ENCODE measurements around the gene MMP7.

The MMP7 gene

GRCh38 chr11:102493524-102493923 is 37.0 kb downstream of the MMP7 start:
- Histone ChIP-seq H3K4me1 (ENCODE audit: insufficient read depth, low read length, severe bottlenecking) (peaks cover 45% of the 10 kb centered on the region), H3F3A (ENCODE audit: insufficient read depth, low read length) (no peaks in the 10 kb centered on the region), H4K20me1 (ENCODE audit: insufficient read depth, low read length) (no peaks in the 10 kb centered on the region), H3K36me3 (ENCODE audit: insufficient read depth, low read length) (no peaks in the 10 kb centered on the region), H3K79me2 (ENCODE audit: insufficient read depth, low read length) (no peaks in the 10 kb centered on the region), H3K4me3 (ENCODE audit: low read depth, low read length, poor library complexity, severe bottlenecking) (no peak overlapping the region), H3K9me2 (ENCODE audit: low read depth, low read length) (no peaks in the 10 kb centered on the region), H3K4me2 (ENCODE audit: low read length) (no peak overlapping the region), H3K9ac (ENCODE audit: low read length) (no peak overlapping the region), H3K9me3 (ENCODE audit: low read length) (no peaks in the 10 kb centered on the region), H2AFZ (ENCODE audit: low read length) (no peak overlapping the region), H3K27ac (ENCODE audit: low read depth, low read length, poor library complexity, severe bottlenecking) (no peak overlapping the region), H3K27me3 (ENCODE audit: insufficient read depth, low read length) (no peaks in the 10 kb centered on the region)
- TF ChIP-seq EZH2 (IDR thresholded peaks at IDR 0.05; ENCODE audit: borderline replicate concordance, low read length) (no peak), CTCF (IDR thresholded peaks at IDR 0.05; ENCODE audit: low read length) (no peak)

- Histone ChIP-seq H3K4me3 (ENCODE audit: low read depth, low read length, poor library complexity, severe bottlenecking) (no peak overlapping the region), H2AFZ (ENCODE audit: low read length) (no peak overlapping the region), H3K36me3 (ENCODE audit: insufficient read depth, low read length) (no peaks in the 10 kb centered on the region), H3K9ac (ENCODE audit: low read length) (no peak overlapping the region), H3K27me3 (ENCODE audit: insufficient read depth, low read length) (no peaks in the 10 kb centered on the region), H3K79me2 (ENCODE audit: insufficient read depth, low read length) (no peaks in the 10 kb centered on the region), H3F3A (ENCODE audit: insufficient read depth, low read length) (no peaks in the 10 kb centered on the region), H3K4me2 (ENCODE audit: low read length) (no peak overlapping the region), H4K20me1 (ENCODE audit: insufficient read depth, low read length) (no peaks in the 10 kb centered on the region), H3K27ac (ENCODE audit: low read depth, low read length, poor library complexity, severe bottlenecking) (no peak overlapping the region), H3K4me1 (ENCODE audit: insufficient read depth, low read length, severe bottlenecking) (peaks cover 53% of the 10 kb centered on the region), H3K9me2 (ENCODE audit: low read depth, low read length) (no peaks in the 10 kb centered on the region), H3K9me3 (ENCODE audit: low read length) (no peaks in the 10 kb centered on the region)
- TF ChIP-seq EZH2 (IDR thresholded peaks at IDR 0.05; ENCODE audit: borderline replicate concordance, low read length): no peak
- no peak for TF ChIP-seq CTCF (IDR thresholded peaks at IDR 0.05; ENCODE audit: low read length)
Observed at GRCh38 chr11:102491969-102492368, 38.6 kb downstream of the MMP7 start.

GRCh38 chr11:102489186-102490145 is 41.1 kb downstream of the MMP7 start:
- Histone ChIP-seq H3K4me1 (ENCODE audit: insufficient read depth, low read length, severe bottlenecking) (peaks cover 38% of the 10 kb centered on the region), H3K9me3 (ENCODE audit: low read length) (no peaks in the 10 kb centered on the region), H3F3A (ENCODE audit: insufficient read depth, low read length) (no peaks in the 10 kb centered on the region), H3K79me2 (ENCODE audit: insufficient read depth, low read length) (no peaks in the 10 kb centered on the region), H3K27ac (ENCODE audit: low read depth, low read length, poor library complexity, severe bottlenecking) (peak overlapping the region; percentile 4), H3K4me3 (ENCODE audit: low read depth, low read length, poor library complexity, severe bottlenecking) (no peak overlapping the region), H3K9me2 (ENCODE audit: low read depth, low read length) (no peaks in the 10 kb centered on the region), H4K20me1 (ENCODE audit: insufficient read depth, low read length) (no peaks in the 10 kb centered on the region), H3K27me3 (ENCODE audit: insufficient read depth, low read length) (no peaks in the 10 kb centered on the region), H2AFZ (ENCODE audit: low read length) (no peak overlapping the region), H3K36me3 (ENCODE audit: insufficient read depth, low read length) (no peaks in the 10 kb centered on the region), H3K9ac (ENCODE audit: low read length) (no peak overlapping the region), H3K4me2 (ENCODE audit: low read length) (no peak overlapping the region)
- TF ChIP-seq CTCF (IDR thresholded peaks at IDR 0.05; ENCODE audit: low read length) (no peak), EZH2 (IDR thresholded peaks at IDR 0.05; ENCODE audit: borderline replicate concordance, low read length) (no peak)
